Myocyte (in vitro differentiated cells): ENCODE measurements around the gene AQP12A. TPM values are rescaled to one million over a fixed set of nuclear protein-coding genes. Genes with fewer than 3 reads are reported as not detected.

Experiments
- DNase-seq: peaks from one replicate; pipeline ENCODE4 v3.0.0-alpha.2; 2012; ENCODE audit warnings: low read depth
- total RNA-seq: library from RNA; depleted of rRNA; stranded (reverse); fragments of >200 nt; gene quantifications from 2 replicates; pipeline ENCODE4 v1.2.3, GENCODE V29; 2014

Gene AQP12A
- total RNA-seq, 1 donor from 2014 or later: not detected

DNA sequence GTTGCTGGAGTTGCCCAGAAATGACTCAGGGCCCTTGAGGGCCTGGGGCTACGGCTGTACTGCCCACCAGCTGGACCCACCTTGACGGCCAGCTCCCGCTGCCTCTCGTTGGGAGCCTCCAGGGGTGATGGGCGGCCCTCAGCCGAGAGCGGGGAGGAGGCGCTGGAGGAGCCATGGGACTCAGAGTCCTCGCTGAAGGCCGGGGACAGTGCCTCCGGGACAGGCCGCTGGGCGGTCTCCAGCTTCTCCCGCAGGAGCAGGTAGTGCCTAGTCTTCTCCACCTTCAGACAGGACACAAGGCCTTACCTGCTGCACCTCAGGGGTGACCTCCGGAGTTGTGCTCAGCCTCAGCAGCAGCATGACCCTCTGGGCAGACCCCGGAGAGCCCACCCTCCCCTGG, 30.7 kb downstream of the AQP12A start:
- DNase-seq: no peak

DNA sequence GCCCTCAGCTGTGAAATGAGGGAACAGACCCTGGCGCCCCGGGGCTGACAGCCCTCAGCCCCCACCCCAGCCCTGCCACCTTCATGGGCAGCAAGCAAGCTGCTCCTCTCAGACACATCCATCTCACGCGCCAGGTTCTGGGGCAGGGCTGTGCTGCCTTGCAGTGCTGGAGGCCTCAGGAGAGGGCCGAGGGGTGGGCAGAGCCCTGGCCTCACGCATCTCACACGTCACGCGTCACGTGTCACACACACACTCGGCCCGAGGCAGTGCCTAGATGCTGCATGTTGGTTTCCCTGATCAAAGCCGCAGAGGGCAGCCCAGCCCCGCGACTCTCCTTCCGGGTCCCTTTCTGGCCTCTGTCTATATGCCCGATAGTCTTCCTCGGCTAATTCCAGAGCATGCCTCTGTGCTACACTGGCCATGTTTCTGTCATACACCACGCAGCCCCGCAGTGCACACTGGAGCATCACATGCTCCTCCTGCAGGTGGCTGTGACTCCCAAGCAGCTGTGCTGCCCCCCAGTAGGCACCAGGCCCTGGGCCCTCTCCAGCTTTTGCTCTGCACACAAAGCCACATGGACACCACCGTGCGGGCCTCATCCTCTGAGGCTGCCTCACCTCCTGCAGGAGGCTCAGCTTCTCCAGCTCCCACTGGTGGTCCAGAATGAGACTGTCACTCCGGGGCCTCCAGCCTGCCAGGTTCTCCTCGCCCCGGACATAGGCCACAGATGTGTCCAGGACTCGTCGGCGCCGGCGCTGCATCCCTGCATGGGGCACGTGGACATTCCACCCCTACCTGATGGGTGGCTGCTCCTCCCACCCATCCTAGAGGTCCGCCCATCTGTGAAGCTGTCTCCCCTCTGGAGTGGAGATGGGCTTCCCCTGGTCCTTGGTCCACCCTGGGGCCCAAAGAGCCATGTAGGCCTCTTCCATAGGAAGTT, 31.4 kb downstream of the AQP12A start:
- no peak for DNase-seq

DNA sequence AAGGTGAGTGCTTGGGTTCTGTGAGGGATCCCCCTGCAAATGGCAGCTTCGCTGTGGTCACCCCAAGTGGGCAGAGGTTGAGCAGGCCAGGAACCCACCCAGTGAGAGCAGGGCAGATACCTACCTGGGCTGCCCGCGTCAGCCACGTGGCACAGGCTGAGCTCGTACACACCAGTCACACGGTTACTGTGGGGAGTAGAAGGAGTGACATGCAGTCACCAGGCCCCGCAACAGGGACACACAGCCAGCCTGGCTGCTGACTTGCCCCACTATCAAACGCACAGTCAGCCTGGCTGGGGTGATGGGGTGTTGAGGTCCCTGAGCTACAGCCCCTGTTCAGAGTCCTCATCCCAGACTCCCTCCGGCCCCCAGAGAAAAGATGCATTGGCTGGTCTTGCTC, 32.2 kb downstream of the AQP12A start:
- DNase-seq: no peak

DNA sequence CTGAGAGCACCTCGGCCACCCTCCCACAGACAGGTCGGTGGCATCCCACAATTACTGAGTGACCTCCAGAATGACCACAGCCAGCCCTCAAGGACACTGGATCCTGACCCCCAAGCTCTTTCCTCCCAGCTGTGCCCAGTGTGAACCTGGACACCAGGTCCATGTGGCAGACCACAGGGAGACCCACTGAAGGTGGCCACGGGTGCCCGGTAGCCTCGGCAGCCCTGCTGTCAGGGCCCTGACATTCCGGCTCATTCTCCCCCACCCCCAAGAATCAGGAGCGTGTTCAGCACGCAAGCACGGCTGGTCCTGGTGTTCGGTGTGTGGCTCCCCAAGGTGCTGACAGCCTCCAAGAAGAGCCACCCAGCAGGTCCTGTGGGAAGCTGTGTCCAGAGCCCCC, 32.8 kb downstream of the AQP12A start:
- DNase-seq: no peak

DNA sequence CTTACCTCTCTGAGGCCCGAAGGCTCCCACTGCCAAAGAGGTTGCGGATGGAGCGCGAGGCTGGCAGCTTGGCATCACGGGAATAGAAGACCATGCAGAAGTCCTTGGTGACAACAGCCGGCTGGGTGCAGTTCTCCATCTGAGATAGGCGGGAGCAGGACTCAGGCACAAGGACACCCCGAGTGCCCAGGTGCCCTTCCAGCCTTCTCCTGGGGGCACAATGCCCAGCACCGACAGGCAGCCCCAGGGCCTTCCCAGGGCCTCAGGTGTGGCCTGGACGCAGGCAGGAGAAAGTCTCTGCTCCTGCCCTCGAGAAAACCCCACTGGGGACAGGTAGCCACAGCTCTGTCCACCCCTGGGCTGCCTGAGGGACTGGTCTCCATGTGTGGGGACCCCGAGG, 33.6 kb downstream of the AQP12A start:
- no peak for DNase-seq

DNA sequence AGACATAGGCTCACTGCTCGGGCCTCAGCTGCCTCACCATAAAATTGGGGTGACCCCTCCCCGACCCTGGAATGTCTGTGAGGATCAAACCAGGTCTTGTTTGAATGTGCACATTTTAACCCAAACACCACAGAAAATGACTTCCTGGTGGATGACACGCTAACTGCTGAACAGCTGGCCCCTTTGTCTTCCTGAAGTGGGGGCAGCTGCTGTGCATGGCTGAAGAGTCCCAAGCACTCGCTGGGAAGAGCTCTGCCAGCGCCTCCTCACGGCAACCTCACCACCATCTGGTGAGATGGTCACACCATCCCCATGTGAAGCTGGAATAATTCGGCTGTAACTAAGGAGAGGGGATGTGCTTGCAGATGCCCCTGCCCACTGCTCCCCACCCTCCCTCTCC, 34.0 kb downstream of the AQP12A start:
- DNase-seq: peak; percentile 38

DNA sequence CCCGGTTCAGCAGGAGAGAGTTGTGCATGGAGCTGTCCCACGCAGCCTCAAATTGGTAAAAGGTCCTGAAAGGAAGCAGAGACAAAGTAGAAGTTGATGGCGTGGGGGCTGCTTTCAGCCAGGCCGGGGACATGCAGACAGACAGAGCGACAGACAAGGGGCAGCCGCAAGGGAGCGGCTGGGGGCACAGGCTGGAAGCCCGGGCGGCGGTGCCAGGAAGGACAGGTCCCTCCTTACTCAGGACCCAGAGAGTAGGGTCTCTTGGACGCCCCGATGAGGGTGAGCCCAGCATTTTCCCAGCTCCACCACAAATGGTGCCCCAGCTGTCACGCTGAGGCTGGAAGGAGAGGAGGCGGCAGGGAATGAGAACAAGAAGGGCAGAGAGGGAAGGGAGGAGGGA, 35.2 kb downstream of the AQP12A start:
- no peak for DNase-seq

DNA sequence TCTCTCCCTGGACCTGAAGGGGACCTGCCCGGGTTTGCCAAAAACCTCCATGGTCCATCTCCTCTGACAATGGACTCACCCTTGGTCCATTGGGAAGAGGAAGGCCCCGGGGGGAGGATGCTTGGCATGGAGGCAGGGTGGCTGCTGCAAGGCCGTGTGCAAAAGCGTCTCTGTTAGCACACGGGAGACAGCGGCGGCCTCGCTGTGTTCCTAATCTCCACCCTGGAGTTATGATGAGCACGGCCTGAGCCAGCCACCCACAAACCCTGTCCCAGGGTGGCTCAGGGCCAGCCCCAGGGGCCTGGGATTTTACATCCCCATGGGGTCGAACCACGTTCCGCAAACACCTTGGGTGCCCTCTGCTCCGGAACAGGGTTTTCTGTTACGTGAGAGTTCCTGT, 35.8 kb downstream of the AQP12A start:
- no peak for DNase-seq

DNA sequence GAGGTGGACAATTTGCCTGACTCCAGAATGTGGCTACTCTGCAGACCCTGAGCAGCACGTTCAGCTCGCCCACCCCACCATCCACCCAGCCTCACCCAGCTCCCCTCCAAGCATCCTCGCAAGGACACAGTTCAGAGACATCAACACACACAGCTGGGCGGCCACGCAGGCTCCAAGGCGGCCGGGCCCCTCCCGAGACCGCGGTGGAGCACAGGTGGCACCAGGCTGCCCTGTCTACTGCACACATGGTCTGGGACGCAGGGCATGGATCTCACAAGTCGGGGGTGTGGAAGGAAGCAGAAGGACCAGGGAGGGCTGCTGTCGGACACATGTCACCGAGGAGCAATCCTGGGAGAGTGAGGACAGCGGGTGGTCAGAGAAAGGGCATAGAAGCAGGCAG, 36.2 kb downstream of the AQP12A start:
- DNase-seq: no peak

DNA sequence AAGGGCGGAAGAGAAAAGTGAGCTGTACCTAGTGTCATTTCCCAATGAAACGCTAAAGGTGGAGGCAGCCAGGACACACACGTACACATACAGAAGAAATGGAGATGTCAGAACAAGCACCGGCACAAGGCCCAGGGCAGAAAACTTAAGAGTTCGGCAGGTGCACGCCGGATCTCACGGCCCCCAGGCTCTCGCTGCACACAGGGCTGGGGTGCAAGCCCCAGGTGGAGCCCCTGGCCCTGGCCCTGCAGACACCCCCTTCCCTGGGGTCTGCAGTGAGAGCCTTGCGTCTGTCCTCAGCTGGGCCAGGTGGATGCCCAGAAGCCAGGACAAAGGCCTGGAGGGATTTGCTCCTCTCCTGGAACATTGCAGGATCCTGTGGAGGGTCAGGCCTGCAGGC, 36.7 kb downstream of the AQP12A start:
- no peak for DNase-seq

DNA sequence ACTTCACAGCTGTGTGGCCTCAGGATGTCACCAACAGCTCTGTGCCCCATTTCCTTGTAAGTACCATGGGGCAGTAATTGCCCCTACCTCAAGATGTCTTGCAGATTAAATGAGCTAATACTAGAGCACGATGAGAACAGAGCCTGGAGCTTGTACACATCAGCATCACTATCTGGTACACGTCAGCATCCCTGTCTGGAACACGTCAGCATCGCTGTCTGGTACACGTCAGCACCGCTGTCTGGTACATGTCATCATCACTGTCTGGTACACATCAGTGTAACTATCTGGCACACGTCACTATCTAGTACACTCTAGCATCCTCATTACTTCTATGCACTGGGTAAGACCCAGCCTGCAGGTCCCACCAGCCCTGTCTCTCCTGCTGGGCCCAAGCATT, 37.2 kb downstream of the AQP12A start:
- DNase-seq: no peak

DNA sequence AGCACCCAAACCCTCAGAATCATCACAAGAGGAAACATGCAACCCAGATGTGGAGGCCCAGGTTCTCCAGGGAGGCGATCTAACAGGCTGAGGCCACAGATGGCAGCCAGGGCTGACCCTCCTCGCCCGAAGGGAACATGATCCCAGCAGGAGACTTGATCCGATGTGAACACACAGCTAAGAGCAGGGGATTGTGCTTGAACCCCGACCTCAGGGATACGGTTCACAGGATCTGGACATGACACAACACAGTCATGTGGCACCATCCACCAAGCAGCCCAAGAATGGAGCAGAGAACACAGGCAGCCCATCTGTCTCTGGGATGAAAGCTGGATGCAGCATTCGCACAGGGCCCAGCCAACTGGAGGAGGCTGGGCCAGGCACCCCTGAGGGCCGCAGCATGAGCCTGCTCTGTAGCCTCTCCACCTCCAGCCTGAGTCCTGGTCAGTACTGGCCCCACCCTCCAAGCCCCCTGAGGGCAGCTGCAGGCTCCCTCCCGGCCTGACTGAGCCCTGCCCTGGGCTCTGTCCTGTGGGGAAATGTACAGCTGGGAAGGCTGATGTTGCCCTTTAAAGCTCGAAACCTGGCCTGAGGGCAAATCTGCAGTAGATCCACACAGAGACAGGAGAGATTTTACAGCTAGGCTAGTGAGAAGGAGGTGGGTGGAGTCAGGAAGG, 39.0 kb downstream of the AQP12A start:
- DNase-seq: no peak

DNA sequence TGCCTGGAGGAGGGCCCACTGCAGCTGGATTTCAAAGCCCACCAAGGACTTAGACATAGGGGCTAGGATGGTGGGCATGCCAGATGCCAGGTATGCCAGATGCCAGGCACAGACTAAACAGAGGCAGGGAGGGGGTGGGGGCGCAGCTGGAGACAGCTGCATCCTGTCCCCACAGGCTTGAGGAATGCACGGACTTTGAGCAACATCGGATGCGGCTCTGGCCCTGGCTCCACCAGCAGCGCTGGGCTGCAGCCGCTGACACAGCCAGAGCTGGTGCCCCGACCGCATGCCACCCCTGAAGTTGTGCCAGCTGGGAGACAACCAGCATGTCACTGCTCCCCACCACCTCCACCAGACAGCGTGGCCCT, 39.5 kb downstream of the AQP12A start:
- peak; percentile 58 for DNase-seq

DNA sequence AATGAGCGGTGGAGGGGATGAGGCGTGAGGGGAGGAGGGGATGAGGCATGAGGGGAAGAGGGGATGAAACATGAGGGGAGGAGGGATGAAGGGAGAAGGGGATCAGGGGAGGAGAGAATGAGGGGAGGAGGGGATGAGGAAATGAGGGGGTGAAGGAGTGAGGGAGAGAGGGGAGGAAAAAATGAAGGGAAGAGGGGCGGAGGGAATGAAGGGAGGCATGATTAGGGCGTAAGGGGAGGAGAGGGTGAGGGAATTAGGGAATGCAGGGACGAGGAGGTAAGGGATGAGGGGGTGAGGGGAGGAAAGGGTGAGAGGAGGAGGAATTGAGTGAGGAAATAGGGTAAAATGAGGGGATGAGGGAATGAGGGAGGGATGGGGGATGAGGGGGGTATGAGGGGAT, 40.5 kb downstream of the AQP12A start:
- DNase-seq: no peak

DNA sequence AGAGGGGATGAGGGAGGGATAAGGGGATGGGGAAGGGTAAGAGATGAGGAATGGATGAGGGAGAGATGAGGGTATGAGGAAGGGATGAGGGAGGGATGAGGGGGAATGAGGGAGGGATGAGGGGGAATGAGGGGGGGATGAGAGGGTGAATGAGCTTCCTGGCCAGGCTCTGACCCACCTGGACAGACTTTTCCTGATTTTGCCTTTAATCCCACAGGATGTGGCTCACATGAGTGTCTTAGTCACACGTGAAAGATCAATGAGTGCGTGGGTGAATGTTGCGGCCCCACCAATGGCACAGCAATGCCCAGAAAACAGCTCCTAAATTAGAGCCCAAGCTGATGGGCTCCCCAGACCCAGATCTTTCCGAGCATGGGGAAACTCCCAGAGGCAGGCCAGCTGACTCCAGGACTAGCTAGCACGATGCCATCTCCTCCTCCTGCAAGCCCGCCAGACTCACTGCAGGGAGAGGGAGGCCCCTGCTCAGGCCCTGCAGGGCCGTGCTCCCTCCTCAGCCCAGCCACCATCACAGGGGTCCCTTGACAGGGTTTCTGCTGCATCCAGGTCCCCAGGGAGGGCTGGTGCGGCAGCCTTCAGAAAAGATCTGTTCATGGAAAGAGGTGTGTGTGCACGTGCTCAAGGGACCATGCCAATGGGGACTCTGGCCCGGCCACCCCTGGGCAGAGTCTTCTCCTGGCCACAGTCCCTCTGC, 41.4 kb downstream of the AQP12A start:
- DNase-seq: no peak

DNA sequence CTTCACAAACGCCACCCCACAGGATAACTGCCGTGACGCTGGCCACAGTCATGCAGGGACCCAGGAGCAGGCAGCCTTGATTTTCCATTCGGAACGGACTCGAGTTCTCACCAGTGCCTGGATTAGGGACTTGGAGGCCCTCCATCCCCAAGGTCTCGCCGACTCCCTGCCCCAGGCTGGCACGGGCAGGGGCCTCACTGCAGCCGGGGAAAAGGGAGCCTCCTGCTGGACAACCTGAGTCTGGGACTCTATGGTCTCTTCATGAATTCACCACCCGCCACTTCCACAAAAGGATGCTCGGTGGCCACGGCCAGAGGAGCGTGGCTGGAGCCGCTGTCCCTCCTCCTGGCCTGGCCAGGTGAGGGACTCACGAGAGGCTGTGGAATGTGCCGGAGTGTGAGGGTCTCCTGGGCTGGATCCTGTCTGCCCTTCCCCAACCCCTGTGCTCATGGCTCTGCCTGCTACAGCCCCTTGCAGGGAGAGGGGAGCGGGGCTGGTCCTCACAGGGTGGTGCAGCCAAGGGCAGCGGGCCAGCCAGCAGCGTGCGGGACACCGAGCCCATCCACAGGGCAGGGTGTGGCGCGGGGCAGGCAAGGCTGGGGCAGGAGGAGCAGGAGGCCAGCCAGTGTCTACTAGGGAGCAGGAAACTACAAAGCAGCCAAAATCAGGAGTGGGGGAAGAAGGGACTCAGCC, 42.3 kb downstream of the AQP12A start:
- DNase-seq: peak; percentile 5

DNA sequence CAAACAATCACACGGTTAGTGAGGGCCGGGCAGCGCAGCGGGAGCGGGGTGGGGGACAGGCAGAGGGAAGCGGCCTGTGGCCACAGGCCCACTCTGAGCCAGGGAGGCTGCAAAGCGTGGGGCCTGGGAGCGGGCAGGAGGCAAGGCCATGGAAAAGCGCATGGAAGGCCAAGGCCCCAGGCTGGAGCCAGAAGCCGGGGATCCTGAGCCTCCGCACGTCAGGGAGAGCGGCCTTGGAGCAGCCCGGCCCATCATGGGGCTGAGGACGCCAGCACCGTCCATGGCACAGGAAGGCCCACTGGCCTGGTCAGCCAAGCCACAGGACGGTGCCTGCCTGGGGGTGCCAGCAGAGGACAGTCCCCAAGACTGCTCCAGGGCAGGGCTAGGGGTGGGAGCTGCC, 43.1 kb downstream of the AQP12A start:
- no peak for DNase-seq

DNA sequence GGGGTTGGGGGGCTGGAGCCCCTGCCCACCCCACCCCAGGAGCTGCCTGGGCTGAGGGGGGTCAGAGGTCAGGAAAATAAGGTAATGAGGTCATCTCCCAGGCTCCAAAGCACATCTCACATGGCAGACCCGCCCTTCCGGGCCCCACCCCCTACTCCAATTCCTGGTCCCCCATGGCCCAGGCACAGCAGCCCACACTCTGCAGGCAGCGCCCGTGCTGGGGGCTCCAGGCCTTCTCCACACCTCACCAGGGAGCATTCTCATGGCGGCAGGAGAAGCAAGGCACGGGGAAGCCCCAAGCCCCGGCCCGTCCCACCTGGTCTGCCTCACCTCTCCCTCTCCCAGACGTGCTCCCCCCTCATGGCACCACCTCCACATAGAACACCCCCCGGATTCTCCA, 43.8 kb downstream of the AQP12A start:
- no peak for DNase-seq

DNA sequence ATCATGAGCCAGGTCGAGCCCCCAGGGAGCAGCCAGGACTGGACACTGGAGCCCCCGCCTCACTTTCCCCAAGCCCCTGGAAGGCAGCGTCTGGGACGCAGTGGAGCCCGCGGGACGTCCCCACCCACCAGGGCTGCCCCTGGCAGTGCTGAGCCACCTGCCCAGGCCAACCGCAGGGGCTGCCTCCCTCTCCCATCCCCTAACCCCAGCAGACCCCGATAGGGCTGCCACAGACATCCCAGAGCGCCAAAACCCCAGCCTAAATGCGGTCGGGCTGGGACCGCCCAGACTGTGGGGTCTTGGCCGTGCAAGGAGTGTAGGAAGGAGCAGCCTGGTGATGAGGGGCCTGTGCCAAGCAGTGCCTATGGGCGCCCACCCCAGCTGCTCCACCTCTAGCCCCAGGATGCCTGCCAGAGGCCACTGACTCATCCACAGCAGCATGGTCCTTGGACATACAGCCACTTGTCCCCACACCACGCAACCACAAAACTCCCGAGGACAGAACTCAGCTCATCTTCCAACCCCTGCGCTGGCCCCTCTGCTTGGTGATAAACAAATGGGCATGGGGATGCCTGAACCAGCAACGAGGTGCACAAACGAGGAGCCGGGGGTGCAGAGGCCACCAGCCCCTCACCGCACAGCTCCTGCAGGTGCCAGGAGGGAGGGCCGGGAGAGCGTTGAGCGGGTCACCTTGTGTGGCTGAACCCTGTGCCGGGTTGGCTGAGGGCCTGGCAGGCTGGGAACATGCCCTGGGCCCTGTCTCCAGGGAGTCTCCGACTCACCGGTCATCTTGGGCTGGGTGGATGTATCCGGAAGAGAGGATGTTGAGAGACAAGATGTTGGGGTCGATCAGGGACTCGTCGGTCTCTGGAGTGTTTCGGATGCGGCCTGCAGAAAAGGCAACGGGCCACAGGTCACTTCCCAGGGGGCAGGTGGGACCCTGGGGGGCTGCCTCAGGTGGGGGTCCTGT, 44.9 kb downstream of the AQP12A start:
- DNase-seq: peak; percentile 50

DNA sequence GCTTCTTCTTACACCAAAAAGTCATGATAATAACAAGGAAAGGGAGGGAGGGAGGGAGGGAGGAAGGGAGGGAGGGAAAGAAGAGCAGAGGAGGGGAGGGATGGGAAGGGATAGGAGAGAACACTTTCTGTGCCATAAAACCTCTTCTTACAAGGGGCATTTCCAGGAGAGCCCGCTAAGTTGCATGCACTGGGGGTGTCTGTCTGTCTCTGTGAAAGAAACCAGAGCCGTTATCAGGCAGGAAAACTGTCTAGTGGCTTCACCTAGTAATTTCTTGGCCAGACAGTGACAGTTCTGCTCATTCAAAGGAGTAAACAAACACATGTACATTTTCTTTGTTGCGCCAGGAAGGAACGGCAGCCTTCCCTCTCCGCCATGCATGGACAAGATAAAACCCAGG, 45.8 kb downstream of the AQP12A start:
- DNase-seq: no peak
